ENCODE data around the gene LEKR1. TPM values are rescaled to one million over a fixed set of nuclear protein-coding genes. Genes with fewer than 3 reads are reported as not detected.

LEKR1 gene
- total RNA-seq, 1 donor from 2014 or later: 3.4 TPM

DNA sequence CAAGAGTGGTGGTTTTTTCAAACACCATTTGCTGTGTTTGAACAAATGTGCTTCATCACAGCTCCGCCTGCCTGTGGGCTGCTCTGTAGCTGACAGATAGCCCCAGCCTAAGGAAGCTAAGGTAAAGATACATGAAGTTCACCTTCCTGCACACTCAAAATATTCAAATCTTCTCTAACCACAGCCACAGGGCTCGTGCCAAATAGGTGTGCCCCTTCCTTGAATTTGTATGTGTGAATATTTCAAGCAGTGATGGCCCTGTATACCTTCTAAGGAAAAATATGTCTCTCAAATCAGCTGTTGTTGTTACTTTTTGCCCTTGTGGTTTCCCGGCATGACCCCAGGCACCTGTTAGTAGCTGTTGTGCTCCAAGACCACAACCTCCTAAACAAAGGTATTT, 241.0 kb downstream of the LEKR1 start:
- no peaks in the 10 kb centered on the region for H3K27me3 Mint-ChIP-seq (ENCODE audit: low read depth)
- H3K27ac Mint-ChIP-seq: no peak overlapping the region
- no peak for DNase-seq (ENCODE audit: low spot score in 2 of 2, unreplicated experiment in 2 of 2)

GRCh38 chr3:157069406-157069805, 243.3 kb downstream of the LEKR1 start:
- Mint-ChIP-seq H3K4me3 (no peak overlapping the region), H3K4me1 (peaks cover 6% of the 10 kb centered on the region), H3K36me3 (no peaks in the 10 kb centered on the region), H3K27me3 (ENCODE audit: low read depth) (no peaks in the 10 kb centered on the region), H3K27ac (no peak overlapping the region), H3K9me3 (no peaks in the 10 kb centered on the region)
- DNase-seq (ENCODE audit: low spot score in 2 of 2, unreplicated experiment in 2 of 2): no peak
- no peak for TF ChIP-seq CTCF (IDR thresholded peaks at IDR 0.05; ENCODE audit: unreplicated experiment)

More for the DNA sequence above, 241.0 kb downstream of the LEKR1 start:
- peaks cover 6% of the 10 kb centered on the region for H3K4me1 Mint-ChIP-seq
- TF ChIP-seq CTCF (IDR thresholded peaks at IDR 0.05; ENCODE audit: unreplicated experiment): no peak
- no peak overlapping the region for H3K4me3 Mint-ChIP-seq
- no peaks in the 10 kb centered on the region for H3K9me3 Mint-ChIP-seq
- no peaks in the 10 kb centered on the region for H3K36me3 Mint-ChIP-seq

GRCh38 chr3:157069846-157070677, 243.9 kb downstream of the LEKR1 start:
- peaks cover 5% of the 10 kb centered on the region for H3K4me1 Mint-ChIP-seq
- no peaks in the 10 kb centered on the region for H3K27me3 Mint-ChIP-seq (ENCODE audit: low read depth)
- no peaks in the 10 kb centered on the region for H3K9me3 Mint-ChIP-seq
- no peak overlapping the region for H3K27ac Mint-ChIP-seq
- H3K36me3 Mint-ChIP-seq: no peaks in the 10 kb centered on the region
- no peak for DNase-seq (ENCODE audit: low spot score in 2 of 2, unreplicated experiment in 2 of 2)
- no peak for TF ChIP-seq CTCF (IDR thresholded peaks at IDR 0.05; ENCODE audit: unreplicated experiment)
- no peak overlapping the region for H3K4me3 Mint-ChIP-seq

DNA sequence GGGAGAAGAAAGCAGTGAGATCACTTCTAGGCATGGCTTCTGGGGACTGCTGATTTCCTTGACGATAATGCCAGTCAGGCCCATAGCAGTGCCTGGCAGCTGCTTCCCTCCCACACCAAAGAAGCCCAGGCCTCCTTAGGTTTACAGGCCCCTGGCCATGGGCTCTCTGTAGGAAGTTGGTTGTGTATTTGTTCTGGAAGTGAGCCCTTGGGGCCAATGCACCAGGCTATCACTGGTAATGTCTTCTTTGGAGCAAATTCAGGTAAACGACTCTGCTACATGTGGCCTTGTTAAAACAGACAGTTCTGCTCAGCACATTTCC, 244.5 kb downstream of the LEKR1 start:
- DNase-seq (ENCODE audit: low spot score in 2 of 2, unreplicated experiment in 2 of 2): no peak
- Mint-ChIP-seq H3K4me1 (peaks cover 5% of the 10 kb centered on the region), H3K4me3 (no peak overlapping the region), H3K36me3 (no peaks in the 10 kb centered on the region), H3K9me3 (no peaks in the 10 kb centered on the region), H3K27ac (no peak overlapping the region), H3K27me3 (ENCODE audit: low read depth) (no peaks in the 10 kb centered on the region)
- no peak for TF ChIP-seq CTCF (IDR thresholded peaks at IDR 0.05; ENCODE audit: unreplicated experiment)

GRCh38 chr3:157071744-157072525, 245.8 kb downstream of the LEKR1 start:
- Mint-ChIP-seq H3K4me1 (peaks cover 5% of the 10 kb centered on the region), H3K9me3 (no peaks in the 10 kb centered on the region), H3K4me3 (no peak overlapping the region), H3K27ac (no peak overlapping the region), H3K27me3 (ENCODE audit: low read depth) (no peaks in the 10 kb centered on the region), H3K36me3 (no peaks in the 10 kb centered on the region)
- no peak for DNase-seq (ENCODE audit: low spot score in 2 of 2, unreplicated experiment in 2 of 2)
- no peak for TF ChIP-seq CTCF (IDR thresholded peaks at IDR 0.05; ENCODE audit: unreplicated experiment)
